ENCODE measurements around the gene FZD1. TPM values are rescaled to one million over a fixed set of nuclear protein-coding genes. Genes with fewer than 3 reads are reported as not detected.

FZD1 gene
- 2.9 and 3.7 TPM in 2 replicates for polyA plus RNA-seq
- 10.0 and 10.3 TPM in 2 replicates for polyA minus RNA-seq

- H3K27ac ChIP-seq (ENCODE audit: low read length): peak within 1 kb of the TSS; percentile 47
- no peaks in the 10 kb centered on the region for H3F3A ChIP-seq (ENCODE audit: insufficient read depth, low read length, poor library complexity, severe bottlenecking)
- H3K9me3 ChIP-seq (ENCODE audit: low read length): no peaks in the 10 kb centered on the region
- H2AFZ ChIP-seq (ENCODE audit: low read depth, low read length): peak within 1 kb of the TSS; percentile 24
- no peaks in the 10 kb centered on the region for H4K20me1 ChIP-seq (ENCODE audit: insufficient read depth)
- H3K36me3 ChIP-seq (ENCODE audit: insufficient read depth, low read length): no peaks in the 10 kb centered on the region
- H3K4me2 ChIP-seq (ENCODE audit: low read length): peak within 1 kb of the TSS; percentile 97
- peaks cover 44% of the 10 kb centered on the region for H3K27me3 ChIP-seq (ENCODE audit: insufficient read depth, low read depth, low read length)
- H3K4me3 ChIP-seq (ENCODE audit: low read length): peak within 1 kb of the TSS; percentile 77
- peaks cover 24% of the 10 kb centered on the region for H3K79me2 ChIP-seq (replicated peaks; ENCODE audit: insufficient read depth, low read length)
- TF ChIP-seq SMC3 (conservative IDR thresholded peaks at IDR 0.05; ENCODE audit: poor library complexity): peak; percentile 67
- peak; percentile 58 for TF ChIP-seq MXI1 (conservative IDR thresholded peaks at IDR 0.05; ENCODE audit: poor library complexity, severe bottlenecking)
- TF ChIP-seq EZH2 (IDR thresholded peaks at IDR 0.05; ENCODE audit: borderline replicate concordance, insufficient read depth, low read length, poor library complexity, severe bottlenecking): no peak
- TF ChIP-seq POLR2AphosphoS5 (IDR thresholded peaks at IDR 0.05): peak; percentile 81
- TF ChIP-seq, protein P1, sequence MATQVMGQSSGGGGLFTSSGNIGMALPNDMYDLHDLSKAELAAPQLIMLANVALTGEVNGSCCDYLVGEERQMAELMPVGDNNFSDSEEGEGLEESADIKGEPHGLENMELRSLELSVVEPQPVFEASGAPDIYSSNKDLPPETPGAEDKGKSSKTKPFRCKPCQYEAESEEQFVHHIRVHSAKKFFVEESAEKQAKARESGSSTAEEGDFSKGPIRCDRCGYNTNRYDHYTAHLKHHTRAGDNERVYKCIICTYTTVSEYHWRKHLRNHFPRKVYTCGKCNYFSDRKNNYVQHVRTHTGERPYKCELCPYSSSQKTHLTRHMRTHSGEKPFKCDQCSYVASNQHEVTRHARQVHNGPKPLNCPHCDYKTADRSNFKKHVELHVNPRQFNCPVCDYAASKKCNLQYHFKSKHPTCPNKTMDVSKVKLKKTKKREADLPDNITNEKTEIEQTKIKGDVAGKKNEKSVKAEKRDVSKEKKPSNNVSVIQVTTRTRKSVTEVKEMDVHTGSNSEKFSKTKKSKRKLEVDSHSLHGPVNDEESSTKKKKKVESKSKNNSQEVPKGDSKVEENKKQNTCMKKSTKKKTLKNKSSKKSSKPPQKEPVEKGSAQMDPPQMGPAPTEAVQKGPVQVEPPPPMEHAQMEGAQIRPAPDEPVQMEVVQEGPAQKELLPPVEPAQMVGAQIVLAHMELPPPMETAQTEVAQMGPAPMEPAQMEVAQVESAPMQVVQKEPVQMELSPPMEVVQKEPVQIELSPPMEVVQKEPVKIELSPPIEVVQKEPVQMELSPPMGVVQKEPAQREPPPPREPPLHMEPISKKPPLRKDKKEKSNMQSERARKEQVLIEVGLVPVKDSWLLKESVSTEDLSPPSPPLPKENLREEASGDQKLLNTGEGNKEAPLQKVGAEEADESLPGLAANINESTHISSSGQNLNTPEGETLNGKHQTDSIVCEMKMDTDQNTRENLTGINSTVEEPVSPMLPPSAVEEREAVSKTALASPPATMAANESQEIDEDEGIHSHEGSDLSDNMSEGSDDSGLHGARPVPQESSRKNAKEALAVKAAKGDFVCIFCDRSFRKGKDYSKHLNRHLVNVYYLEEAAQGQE (IDR thresholded peaks at IDR 0.05; ENCODE audit: borderline replicate concordance): no peak
- TF ChIP-seq TAF1 (IDR thresholded peaks at IDR 0.05; ENCODE audit: low read depth): no peak
- TF ChIP-seq EP300 (conservative IDR thresholded peaks at IDR 0.05; ENCODE audit: poor library complexity, severe bottlenecking): peak; percentile 86
- TF ChIP-seq, protein P2, sequence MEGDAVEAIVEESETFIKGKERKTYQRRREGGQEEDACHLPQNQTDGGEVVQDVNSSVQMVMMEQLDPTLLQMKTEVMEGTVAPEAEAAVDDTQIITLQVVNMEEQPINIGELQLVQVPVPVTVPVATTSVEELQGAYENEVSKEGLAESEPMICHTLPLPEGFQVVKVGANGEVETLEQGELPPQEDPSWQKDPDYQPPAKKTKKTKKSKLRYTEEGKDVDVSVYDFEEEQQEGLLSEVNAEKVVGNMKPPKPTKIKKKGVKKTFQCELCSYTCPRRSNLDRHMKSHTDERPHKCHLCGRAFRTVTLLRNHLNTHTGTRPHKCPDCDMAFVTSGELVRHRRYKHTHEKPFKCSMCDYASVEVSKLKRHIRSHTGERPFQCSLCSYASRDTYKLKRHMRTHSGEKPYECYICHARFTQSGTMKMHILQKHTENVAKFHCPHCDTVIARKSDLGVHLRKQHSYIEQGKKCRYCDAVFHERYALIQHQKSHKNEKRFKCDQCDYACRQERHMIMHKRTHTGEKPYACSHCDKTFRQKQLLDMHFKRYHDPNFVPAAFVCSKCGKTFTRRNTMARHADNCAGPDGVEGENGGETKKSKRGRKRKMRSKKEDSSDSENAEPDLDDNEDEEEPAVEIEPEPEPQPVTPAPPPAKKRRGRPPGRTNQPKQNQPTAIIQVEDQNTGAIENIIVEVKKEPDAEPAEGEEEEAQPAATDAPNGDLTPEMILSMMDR (IDR thresholded peaks at IDR 0.05; ENCODE audit: poor library complexity, severe bottlenecking): no peak
- TF ChIP-seq RAD21 (conservative IDR thresholded peaks at IDR 0.05): peak; percentile 54
- H3K9ac ChIP-seq (ENCODE audit: low read length): peak within 1 kb of the TSS; percentile 57
- no peaks in the 10 kb centered on the region for H3K9me2 ChIP-seq (ENCODE audit: insufficient read depth, low read length)
Measured at GRCh38 chr7:91264046-91264923, at the start of gene FZD1. Gene FZD1 (plus strand): TSS chr7:91264433. CDS start chr7:91264881, 448 bp downstream.

DNA sequence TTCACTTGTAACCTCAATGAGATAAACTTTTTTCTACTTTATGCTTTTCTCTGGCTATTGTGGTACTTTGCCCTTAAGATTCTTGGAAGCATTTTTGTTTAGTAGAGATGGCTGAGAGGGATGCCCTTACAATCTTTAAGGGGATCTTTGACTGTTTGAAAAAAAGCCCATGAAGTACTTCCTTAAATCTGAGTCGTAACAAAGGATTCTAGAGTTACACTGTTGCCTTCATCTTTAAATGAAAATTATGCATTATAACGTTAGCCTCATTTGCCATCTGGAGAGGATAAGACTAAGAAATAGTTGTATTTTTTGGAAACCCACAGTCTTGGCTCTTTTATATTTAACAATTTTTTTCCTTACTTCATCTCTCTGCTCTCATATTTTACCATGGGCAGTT, 37.8 kb upstream of the FZD1 start:
- H3K4me3 ChIP-seq (ENCODE audit: low read length): no peak overlapping the region

More for the DNA sequence above, 37.8 kb upstream of the FZD1 start:
- H3K36me3 ChIP-seq (ENCODE audit: insufficient read depth, low read length): no peaks in the 10 kb centered on the region
- no peaks in the 10 kb centered on the region for H3K9me2 ChIP-seq (ENCODE audit: insufficient read depth, low read length)
- no peaks in the 10 kb centered on the region for H3K27me3 ChIP-seq (ENCODE audit: insufficient read depth, low read depth, low read length)
- no peak overlapping the region for H3K9ac ChIP-seq (ENCODE audit: low read length)
- H3K9me3 ChIP-seq (ENCODE audit: low read length): no peaks in the 10 kb centered on the region
- TF ChIP-seq RAD21 (conservative IDR thresholded peaks at IDR 0.05) (no peak), SMC3 (conservative IDR thresholded peaks at IDR 0.05; ENCODE audit: poor library complexity) (no peak), EZH2 (IDR thresholded peaks at IDR 0.05; ENCODE audit: borderline replicate concordance, insufficient read depth, low read length, poor library complexity, severe bottlenecking) (no peak), EP300 (conservative IDR thresholded peaks at IDR 0.05; ENCODE audit: poor library complexity, severe bottlenecking) (no peak), TAF1 (IDR thresholded peaks at IDR 0.05; ENCODE audit: low read depth) (no peak), POLR2AphosphoS5 (IDR thresholded peaks at IDR 0.05) (no peak), MXI1 (conservative IDR thresholded peaks at IDR 0.05; ENCODE audit: poor library complexity, severe bottlenecking) (no peak)
- TF ChIP-seq, protein P1 (IDR thresholded peaks at IDR 0.05; ENCODE audit: borderline replicate concordance): no peak
- TF ChIP-seq, protein P2 (IDR thresholded peaks at IDR 0.05; ENCODE audit: poor library complexity, severe bottlenecking): no peak
- no peak overlapping the region for H3K27ac ChIP-seq (ENCODE audit: low read length)
- H3K79me2 ChIP-seq (replicated peaks; ENCODE audit: insufficient read depth, low read length): no peaks in the 10 kb centered on the region
- H3F3A ChIP-seq (ENCODE audit: insufficient read depth, low read length, poor library complexity, severe bottlenecking): no peaks in the 10 kb centered on the region
- no peak overlapping the region for H2AFZ ChIP-seq (ENCODE audit: low read depth, low read length)
- no peak overlapping the region for H3K4me2 ChIP-seq (ENCODE audit: low read length)
- no peaks in the 10 kb centered on the region for H4K20me1 ChIP-seq (ENCODE audit: insufficient read depth)

Data from neural cell (in vitro differentiated cells).